RCC 7860 (cell line): ENCODE results near the gene C2CD2L.
"Not testable (repeated sequence)": the region's sequence is repeated elsewhere in the genome, so short reads cannot be mapped to it uniquely, and the experiment has no call there.

ENCODE experiments used
- DNase-seq: peaks from one replicate; pipeline ENCODE4 v3.0.0-alpha.2; 2015; ENCODE audit warnings: low spot score
- FAIRE-seq: peaks from 2 replicates; lab custom pipeline; 2012; peaks lifted over from hg19 to GRCh38; lab: Jason Lieb, UNC

The C2CD2L gene

GRCh38 chr11:119106564-119107537 lies at the start of gene C2CD2L:
TSS of gene C2CD2L (plus strand) at chr11:119107344. CDS start at chr11:119107742, 398 bp downstream.
- FAIRE-seq (no peak), DNase-seq (peak; percentile 70)

- not testable (repeated sequence) for DNase-seq, FAIRE-seq
Observed at GRCh38 chr11:119059128-119059527, 48.0 kb upstream of the C2CD2L start.

- DNase-seq (no peak), FAIRE-seq (no peak)
Observed at GRCh38 chr11:119061256-119061655, 45.9 kb upstream of the C2CD2L start.

GRCh38 chr11:119062779-119063178 lies 44.4 kb upstream of the C2CD2L start:
- DNase-seq (no peak), FAIRE-seq (no peak)

- no peak for FAIRE-seq
- peak; percentile 15 for DNase-seq
Observed at GRCh38 chr11:119065369-119065768, 41.8 kb upstream of the C2CD2L start.

- peak; percentile 73 for FAIRE-seq
- peak; percentile 85 for DNase-seq
Observed at GRCh38 chr11:119067371-119068222, 39.5 kb upstream of the C2CD2L start, which contains the start of gene VPS11. TSS of gene VPS11 (plus strand) at chr11:119067818. CDS start at chr11:119067824, 6 bp downstream.

- no peak for DNase-seq
- FAIRE-seq, result no peak
Observed at GRCh38 chr11:119077839-119078238, 29.3 kb upstream of the C2CD2L start.

- FAIRE-seq (no peak), DNase-seq (no peak)
Observed at GRCh38 chr11:119078675-119079420, 28.3 kb upstream of the C2CD2L start.

- FAIRE-seq (no peak), DNase-seq (no peak)
Observed at GRCh38 chr11:119081682-119082260, 25.4 kb upstream of the C2CD2L start.

- FAIRE-seq (peak; percentile 56), DNase-seq (peak; percentile 78)
Observed at GRCh38 chr11:119084663-119085436, 22.3 kb upstream of the C2CD2L start, which contains the start of gene HMBS. TSS of gene HMBS (plus strand) at chr11:119084881. CDS start at chr11:119085034, 153 bp downstream.

- FAIRE-seq (no peak), DNase-seq (no peak)
Observed at GRCh38 chr11:119085437-119085847, 21.7 kb upstream of the C2CD2L start.

- no peak for FAIRE-seq
Observed at GRCh38 chr11:119087123-119087522, 20.0 kb upstream of the C2CD2L start.

GRCh38 chr11:119087747-119088241 lies 19.4 kb upstream of the C2CD2L start:
- no peak for DNase-seq
- FAIRE-seq, result no peak

More at GRCh38 chr11:119087123-119087522, 20.0 kb upstream of the C2CD2L start:
- no peak for DNase-seq

- no peak for FAIRE-seq
- DNase-seq, result no peak
Observed at GRCh38 chr11:119088406-119088805, 18.7 kb upstream of the C2CD2L start.

- FAIRE-seq (no peak), DNase-seq (no peak)
Observed at GRCh38 chr11:119089319-119089718, 17.8 kb upstream of the C2CD2L start.

- DNase-seq, result no peak
- FAIRE-seq, result no peak
Observed at GRCh38 chr11:119091178-119091577, 16.0 kb upstream of the C2CD2L start.

- no peak for FAIRE-seq
- no peak for DNase-seq
Observed at GRCh38 chr11:119091966-119092879, 14.9 kb upstream of the C2CD2L start.
